NCI-H1092 (cell line): ENCODE results near the gene MYOZ3.

Experiments
- DNase-seq: peaks from one replicate; lab custom pipeline; 2025; lab: John Stamatoyannopoulos, UW

MYOZ3 gene, protein sequence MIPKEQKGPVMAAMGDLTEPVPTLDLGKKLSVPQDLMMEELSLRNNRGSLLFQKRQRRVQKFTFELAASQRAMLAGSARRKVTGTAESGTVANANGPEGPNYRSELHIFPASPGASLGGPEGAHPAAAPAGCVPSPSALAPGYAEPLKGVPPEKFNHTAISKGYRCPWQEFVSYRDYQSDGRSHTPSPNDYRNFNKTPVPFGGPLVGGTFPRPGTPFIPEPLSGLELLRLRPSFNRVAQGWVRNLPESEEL

DNA sequence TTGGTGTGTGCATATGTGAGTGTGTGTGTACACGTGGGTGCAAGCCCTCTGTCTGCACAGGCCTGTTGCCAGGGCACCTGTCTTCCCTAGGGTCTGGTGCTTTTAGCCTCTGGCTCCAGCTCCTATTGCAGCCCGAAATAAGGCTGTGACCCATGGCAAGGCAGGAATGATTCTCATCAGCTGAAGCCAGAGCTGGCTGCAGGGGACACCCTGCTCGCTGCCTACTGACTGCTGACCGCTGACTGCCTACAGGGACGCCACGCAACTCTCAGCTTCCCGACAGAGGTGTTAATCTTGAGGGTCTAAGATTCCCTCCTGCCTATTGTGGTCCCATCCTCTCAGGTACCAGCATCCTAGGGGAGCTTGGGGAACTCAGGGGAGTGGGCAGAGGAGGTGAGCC is at the start of gene MYOZ3:
Gene MYOZ3 (plus strand): TSS at position 166 of the 400 bp plus-strand sequence. CDS start 1,691 bp downstream, outside the sequence.
- no peak for DNase-seq

DNA sequence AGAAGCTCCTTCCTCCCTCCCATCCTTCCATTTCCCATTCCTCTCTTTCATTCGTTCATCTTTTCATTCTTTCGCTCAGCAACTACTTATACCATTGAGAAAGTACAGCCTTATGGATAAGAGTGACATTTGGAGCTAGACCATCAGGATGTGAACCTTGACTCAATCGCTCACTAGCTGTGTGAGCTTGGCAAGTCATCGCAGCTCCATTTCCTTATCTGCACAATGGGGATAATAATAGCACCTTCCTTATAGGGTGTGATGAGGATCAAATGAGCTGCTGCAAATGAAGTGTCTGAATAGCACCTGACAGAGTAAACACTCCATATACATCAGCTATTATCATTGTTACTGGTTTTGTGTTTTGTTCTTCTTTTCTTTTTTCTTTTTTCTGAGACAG is 48.6 kb upstream of the MYOZ3 start:
- DNase-seq: no peak

DNA sequence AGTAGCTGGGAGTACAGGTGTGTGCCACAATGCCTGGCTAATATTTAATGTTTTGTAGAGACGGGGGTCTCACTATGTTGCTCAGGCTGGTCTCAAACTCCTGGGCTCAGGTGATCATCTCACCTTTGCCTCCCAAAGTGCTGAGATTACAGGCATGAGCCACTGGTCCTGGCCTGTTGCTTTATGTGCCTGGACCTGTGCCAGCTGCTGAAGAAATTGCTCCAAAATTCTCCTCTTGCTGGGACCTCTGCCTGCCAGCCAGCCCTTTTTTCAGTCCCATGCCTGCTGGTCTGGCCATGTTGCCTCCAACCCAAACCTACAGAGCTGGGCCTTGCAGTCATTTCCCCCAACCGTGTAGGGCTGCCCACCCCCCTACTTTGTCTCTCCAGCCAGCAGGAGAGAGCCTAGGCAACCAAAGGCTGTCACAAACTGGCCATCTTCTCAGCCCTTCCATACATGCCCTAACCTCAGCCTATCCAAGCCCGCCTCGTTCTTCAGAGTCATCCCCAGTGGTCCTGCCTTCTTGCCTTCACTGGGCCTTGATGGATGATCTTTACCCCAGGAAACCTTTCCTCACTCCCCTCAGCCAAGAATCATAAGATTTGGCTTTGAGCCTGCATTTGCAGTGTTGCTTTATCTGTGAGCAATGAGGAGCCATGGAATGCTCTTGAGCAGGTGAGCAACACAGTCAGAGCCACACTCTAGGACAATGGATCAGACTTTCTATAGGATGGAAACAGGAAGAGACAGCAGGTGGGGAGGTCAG is 48.0 kb upstream of the MYOZ3 start:
- no peak for DNase-seq

DNA sequence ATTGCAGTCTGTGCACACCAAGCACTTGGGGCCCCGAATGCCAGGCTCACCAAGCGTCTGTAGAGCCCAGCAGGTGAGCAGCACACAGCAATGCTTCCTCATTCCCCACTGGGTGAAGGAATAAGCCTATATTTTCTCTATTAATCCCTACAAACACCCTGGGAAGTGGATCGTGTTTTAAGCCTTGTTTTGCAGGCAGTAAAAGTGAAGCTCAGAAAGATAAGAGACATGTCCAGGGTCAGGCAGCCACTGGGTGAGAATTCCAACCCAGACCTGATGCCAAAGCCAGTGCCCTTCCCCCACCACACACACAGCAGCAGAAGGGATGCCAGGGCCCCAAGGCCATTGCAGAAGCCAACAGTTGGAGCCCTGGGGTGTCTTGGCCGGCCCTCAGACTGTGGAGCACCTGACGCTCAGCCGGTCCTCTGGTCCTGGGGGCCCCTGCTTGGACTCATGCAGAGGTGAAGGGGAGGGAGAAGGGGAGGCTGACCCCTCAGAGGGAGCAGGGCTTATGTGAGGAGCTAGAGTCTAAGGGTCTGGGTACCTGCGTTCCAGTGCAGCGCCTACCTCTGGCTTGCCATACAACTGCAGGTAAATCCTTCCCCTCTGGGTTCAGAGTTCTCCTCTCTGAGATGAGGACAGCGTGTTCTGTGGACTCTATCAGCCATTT is 46.9 kb upstream of the MYOZ3 start:
- no peak for DNase-seq

DNA sequence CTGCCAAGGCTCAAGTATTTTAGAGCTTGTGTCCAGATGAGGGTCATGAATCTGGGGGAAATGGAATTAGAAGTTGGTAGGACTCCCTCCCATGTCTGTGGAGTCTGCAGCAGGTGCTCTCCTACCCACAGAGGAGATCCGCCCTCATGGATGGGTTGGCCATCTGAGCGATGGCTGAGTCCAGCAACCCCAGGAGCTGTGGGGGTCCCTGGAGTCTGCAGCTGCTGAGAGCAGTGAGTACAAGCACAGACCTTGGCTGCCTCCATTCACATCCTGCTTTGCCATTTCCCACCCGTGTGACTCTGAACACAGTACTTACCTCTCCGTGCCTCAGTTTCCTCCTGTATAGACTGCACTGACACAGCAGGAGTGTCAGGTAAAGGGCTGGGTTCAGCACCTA is 46.4 kb upstream of the MYOZ3 start:
- no peak for DNase-seq

DNA sequence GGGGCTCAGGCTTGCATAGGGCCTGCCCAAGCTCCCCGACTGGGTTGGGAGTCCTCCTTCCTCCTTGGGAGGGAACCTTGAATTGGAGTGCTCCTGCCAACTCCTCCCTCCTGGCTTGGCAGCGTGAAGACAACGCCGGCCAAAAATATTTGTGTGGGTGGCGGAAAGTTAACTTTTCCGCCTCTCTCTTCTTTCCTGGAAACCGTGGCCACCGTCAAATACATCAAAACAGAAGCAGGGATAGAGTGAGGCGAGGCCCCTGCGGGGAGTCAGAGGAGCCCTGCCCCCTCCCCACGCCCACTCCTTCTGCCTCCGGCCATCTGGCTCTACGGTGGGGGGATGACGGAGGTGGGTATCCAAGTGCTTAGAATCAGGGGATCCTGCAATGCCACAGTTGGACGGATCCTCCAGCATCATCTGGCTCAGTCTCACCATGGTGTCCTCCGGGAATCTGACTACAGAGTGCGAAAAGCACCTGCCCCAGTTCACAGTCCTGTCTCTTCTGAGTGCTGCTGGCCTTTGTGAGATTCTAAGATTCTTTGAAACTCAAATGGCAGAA is 45.8 kb upstream of the MYOZ3 start:
- no peak for DNase-seq

DNA sequence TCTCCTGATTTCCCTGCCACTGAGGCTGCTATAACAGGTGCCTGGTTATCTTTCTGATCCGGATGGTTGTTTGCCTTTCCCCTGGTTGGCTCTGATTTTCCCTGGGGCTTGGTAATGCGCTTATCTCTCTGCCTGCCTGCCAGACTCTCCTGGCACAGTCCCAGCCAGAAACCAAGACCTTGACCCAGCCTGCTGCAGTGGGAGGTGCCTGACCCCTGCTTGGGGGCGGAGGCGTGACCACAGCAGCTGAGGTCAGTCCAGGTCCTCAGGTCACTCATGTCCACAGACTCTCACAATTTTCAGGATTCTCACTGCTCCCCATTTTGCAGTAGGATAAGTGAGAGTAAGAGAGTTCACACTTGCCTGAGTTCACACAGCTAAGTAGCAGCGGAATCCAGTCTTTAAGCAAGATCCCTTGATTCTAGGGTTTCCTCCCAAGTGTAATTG is 45.0 kb upstream of the MYOZ3 start:
- peak; percentile 21 for DNase-seq

DNA sequence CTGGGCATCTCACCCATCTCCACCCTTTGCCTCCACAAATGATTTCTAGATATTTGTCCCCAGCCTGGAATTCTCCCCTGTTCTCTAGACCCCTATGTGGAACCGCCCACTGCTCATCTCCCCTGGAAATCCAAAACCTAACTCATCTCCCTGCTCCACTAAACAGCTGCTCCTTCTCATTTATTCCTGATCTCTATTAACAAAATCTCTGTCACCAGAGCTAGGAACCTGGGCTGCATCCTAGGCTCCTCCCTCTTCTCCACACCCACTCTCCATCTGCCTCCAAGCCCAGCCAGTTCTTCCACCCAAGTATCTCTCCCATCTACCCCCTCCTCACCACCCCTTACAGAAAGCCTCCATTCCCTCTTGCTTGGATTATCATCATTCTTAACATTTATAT is 44.5 kb upstream of the MYOZ3 start:
- no peak for DNase-seq

DNA sequence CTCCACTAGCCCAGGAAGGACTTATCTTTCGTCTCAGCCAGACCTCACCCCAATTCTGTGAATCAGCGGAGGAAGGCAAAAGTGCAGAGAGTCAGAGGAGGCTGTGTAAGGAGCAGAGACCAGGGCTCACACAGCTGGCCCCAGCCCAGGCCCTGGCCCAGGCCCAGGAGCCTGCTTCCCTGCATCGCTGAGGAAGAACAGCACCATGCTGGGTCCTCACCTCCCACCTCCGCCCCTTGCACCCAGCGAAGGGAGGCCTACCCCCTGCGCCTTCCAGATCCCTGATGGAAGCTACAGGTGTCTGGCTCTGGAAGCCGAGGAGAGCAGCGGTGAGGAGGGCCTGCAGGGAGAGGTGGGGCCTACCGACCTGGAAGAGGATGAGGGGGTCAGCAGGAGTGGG is 42.9 kb upstream of the MYOZ3 start:
- no peak for DNase-seq

DNA sequence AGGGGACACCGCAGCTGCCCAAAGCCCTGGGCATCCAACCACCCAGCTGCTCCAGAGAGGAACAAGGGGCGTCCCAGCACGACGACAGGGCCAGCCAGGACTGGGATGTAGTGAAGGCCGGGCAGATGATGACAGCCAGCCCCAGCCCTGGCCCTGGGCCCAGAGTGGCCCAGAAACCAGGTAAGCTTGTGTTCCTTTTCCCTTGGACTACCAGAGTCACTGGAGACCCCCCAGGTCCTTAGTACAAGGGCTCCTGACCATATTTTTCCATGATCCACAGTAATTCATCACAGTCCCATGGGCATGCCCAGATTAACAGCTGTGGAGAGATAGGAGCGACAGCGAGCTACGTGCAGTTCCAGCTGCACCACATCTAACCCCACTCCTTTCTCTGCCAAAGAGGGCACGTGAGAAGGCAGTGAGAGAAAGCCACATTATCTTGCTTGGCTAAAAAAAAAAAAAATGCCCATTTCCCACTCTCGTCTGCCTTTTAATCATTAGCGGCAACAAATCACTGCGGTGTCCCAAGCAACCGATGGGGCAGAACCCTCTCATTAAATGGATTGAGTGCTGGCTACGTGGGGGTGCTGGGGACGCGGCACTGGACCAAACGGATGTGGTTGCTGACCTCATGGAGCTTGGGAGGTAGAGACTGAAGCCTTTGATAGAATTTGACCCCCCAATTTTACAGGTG is 42.3 kb upstream of the MYOZ3 start:
- no peak for DNase-seq

DNA sequence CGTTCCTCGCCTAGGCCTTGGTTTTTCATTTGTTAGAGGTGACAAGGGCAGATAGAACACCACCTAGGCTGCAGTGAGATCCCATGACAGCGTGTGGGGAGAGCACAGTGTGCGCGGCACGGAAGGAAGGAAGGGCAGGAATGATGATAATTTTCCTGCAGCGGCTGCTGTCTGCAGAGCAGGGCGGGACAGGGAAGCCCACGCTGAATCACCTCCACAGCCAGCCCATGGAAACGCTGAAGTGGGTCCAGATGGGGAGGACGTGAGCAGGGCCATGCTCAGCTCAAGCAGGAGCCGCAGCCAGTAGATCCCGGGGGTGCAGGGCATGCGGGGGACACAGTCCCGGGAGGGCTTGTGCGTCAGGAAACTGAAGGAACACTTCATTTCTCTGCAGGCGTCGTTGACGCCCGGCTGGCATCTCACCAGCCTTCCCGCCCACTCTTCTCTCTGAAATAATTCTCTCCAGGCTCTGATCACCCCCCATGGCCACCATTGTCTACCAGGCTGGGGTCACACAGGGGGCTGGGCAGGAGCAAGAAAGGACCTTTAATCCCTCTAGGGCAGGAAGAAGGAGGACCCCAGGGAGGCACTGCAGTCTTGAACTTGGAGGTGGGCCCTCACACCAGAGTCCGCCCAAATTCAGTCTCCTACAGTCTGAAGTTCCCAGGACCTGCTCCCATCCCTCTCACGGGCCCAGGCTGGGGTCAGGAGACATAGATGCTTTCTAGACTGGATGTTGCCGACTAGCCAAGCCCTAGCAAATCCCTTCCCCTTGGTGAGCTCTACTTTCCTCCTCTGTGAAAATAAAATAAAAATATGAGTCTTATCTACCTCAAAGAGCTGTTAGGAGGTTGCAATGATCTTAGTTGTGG is 41.5 kb upstream of the MYOZ3 start:
- DNase-seq: no peak

DNA sequence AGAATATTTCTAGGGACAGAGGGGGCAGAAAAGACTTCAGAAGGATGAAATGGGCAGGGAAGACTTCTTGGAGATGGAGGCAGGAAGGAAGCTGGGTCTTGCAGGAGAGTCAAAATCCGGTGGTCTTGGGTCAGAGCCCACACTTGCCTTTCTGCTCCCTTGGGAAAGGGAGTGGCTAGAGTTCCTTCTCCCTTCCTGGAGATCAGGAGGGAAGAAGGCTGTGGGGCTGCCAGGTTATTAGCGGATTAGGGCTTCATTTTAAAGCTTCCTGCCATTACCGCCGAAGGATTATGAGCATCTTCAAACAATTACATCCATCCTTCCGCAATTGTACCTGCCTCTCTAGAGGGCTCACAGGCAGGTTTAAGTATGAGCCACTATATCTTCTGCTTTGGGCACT is 39.8 kb upstream of the MYOZ3 start:
- DNase-seq: no peak

DNA sequence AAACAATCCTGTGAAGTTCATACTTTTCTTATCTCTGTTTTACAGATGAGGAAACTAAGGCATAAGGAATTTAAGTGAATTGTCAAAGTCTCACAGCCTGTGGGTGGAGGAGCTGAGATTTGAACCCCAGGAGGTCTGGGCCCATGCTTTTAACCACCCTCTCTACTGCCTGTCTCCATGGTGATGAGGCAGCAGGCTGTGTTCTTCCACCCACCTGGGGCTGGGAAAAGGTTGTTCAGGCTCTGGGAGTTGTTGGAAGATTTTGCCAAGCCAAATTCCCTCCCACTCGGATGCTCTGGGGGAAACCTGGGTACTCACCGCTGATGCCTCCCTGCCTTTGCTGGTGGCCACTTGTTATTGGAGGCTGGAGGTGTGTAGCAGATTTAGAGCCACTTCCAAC is 38.9 kb upstream of the MYOZ3 start:
- DNase-seq: no peak

DNA sequence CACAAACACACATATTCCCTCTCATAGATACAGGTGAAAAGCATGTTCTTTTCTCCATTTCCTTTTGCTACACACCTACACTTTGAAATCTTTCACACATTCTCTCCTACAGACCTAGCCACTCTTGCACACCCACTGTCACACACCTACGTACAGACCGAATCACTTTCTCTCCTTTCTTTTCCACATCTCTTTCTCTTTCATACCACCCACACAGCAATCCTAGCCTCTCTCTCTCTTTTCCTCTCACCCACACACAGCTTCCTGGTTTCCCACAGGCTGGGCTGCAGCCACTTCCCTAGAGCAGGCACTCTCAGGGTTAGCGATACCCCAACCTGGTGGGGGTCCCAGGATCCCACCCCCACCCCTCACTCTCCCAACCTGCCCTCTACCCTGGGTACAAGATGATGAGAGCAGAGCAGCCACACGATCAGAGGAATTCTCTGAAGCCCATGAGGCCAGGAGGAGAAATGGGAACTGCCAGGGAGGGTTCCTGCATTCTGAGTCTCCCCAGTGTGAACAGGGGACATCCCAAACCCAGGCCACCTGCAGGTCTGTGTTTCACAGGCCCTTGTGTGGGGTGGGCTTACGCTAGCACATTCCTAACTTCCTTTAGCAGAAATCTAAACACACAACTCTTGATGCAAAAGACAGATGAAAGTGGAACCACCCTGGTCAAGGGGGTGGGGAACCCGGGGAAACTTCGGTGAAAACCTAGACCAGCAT is 37.7 kb upstream of the MYOZ3 start:
- DNase-seq: no peak

DNA sequence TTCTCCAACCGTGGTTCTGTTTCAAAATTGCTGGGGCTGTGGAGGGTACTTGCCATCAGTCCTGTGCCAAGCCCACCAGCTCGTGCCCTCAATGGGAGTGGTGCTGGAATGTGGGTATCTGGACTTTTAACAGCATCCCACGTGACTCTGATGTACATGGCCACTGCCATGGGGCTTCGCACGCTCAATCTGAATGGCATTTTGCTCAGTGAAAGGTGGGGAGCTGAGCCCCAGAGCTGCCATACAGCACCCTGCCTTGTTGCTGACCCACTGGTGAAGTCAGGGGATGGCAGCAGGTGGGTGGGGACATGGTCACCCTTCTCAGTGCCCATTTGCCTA is 37.2 kb upstream of the MYOZ3 start:
- DNase-seq: no peak

DNA sequence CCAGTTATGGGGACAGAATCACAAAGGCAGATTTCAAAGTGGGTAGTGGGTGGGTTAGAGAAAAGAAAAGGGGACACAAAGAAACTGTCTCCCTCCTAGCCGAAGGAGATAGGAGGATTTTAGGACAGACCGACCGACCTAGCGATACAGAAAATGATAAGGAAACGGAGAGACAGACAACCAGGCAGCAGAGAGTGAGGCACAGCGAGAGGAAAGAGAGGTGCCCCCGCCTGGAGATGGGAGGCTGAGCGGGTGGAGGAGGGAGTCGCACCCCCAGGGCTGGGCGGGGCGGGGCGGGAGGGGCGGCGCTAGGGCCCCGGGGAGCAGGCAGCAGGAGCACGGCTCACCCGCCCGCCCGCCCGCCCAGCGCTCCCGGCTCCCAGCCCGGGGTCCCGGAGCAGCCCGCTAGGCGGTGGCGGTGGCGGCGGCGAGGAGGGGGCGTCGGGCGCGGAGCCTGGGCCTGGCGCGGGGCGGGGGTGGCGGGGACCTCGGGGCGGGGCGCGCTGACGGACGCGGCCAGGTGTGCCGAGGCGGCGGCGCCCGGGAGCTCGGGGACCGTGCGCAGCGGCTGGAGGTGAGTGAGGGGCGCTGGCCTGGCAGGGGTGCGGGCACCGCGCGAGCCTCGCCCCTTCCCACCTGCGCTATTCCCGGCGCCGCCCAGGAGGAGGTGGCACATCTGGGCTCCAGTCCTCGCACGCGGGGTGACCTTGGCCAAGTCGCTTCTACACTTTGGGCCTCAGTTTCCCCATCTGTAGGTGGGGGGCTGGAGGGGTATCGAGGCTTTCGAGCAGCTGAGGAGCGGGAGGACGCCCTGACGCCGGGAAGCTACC is 36.5 kb upstream of the MYOZ3 start:
- no peak for DNase-seq

DNA sequence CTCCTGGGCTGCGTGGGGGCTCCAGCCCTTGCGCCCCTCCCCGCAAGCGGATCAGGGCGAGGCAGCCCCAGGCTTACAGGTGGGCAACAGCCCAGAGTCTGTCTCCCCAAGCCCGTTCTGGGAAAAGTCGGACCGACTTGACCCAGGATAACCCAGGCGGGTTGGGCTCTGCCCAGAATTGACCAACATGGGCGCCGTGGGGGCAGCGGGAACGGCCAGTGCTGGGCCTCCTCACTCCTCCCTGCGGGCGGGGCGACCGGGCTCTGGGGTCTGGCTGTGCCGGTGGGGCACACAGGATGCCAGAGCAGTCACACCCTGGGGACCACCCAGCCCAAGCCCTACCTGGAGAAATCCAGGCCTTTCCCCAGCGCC is 35.9 kb upstream of the MYOZ3 start:
- DNase-seq: no peak

DNA sequence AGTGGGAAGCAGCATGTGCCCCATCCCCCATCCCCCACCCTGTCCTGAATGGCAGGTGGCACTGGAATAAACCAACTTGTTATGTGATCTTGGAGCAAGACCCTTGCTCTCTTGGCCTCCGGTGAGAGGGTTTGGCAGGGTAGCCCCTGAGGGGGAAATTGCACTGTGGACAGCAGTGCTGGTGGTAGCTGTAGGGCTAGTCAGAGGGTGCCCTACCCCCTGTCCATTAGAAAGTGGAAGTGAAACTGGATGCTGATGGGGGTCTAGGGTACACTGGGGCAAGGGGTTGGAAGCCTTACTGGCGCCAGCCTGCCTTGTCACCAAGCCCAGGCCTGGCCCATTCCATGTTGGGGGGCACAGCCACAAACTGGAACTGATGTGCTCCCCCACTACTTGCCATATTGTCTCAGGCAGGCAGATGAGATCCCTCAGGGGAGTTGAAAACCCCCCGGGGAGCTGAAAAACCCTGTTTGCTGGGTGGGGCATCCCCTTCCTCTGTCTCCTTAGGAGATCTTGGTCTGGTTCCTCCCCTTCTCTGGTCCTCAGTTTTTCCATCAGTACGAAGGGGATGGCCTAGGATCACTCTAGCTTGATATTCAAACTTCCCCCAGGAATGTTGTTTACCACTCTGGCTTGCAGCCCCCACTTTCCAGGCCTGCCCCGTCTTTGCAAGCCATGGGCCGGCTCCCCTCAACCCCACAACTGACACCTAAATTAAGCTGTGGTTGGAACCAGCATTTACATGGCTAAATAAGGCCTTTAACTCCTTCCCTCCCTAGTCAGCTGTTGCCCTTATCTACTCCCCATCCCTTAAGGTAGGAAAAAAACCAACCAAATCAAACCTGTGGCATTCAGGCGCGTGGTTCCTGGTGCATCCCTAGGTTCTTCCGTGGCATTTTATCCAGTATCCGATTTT is 35.0 kb upstream of the MYOZ3 start:
- DNase-seq: no peak

DNA sequence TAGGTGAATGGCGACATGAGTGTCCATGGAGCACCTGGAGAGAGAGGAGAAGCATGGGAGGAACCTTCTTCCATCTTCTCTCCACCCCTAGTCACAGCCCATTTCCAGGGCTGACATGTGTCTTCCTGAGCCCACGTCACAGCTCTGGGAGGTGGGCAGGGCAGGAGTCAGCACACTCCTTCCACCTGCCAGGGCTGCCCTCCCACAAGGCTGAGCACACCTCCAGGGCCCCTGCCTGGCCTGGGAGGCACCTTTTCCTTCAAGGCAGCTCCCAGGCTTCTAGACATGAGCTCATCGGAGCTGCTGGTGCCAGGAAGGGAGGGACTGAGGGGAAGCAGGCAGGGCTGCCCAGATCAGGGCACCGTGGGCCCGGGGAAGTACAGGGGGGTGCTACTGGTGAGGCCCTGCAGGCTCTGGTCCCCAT is 34.2 kb upstream of the MYOZ3 start:
- no peak for DNase-seq
